GOT3 (cell line): Measurements from ENCODE around the gene UMODL1.

ENCODE experiments used
- DNase-seq: peaks from one replicate; lab custom pipeline; 2025; ENCODE audit warnings: mixed read lengths; lab: John Stamatoyannopoulos, UW

UMODL1 gene

DNA sequence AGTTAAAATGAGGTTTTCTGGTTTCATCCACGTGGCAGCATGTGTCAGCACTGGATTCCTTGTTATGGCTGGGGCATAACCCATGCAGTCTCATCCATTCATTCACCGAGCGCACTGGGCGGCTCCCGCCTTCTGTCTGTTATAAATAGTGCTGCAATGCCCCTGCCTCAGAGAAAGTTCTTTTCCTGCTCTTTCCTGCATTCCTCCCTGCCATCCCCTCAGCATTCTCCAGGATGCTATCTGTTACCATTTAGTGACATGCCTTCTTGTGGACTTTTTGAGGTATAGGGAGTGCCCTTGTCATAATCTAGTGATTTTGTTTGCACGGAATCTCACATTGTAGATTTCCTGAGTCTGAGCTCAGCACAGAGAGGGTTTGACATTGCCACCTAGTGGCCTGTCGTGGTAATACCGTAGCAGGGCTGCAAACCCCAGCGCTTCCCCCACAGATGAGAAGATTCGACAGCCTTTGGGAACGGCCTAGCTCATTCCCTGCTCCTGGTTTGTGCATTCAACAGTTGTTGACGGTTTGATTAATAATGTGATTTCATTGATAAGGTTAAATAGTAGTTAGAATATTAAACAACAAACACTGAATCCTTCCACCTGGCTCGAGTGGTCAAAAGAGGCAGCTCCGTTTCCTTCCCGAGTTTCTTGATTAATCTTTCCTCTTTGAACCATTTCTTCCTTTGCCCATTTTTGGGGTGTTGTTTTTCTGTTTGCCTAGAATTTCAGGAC lies 46.3 kb downstream of the UMODL1 start:
- peak; percentile 72 for DNase-seq

DNA sequence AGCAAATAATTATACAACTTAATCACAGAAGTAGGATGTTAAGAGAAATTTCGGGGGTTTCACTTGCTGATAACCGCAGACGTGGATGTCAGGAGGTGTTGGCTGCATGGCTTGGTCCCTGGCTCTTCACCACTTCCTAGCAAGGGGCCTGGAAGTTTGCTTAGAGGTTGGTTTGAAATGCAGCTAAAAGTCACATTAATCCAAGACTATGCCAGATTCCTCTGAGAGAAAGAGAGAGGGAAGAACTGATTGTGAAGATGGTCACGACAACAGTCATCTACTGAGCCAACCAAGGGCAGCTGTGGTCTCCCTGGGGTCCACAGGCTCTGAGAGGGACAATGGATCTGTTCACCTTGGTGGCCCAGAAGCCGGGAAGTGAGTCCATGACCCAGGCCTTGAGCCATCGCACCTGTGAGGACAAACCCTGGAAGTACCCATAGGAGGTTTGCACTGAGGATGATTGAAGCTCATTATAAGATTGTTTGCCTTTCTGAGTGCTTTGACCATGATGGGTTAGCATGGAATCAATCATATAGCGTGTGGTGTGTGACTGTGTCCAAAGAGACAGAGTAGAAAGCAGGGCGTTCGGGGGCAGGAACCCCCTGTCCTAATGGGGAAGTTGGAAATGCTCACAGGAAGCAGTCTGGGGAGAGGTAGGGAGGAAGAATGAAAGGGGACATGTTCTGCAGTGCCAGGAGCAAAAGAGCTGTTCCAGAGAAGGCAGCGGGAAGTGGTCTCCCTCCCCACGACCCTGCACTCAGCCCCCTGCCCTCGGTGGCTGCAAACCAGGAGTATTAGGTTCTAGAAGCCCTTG lies 47.1 kb downstream of the UMODL1 start:
- DNase-seq, result no peak

DNA sequence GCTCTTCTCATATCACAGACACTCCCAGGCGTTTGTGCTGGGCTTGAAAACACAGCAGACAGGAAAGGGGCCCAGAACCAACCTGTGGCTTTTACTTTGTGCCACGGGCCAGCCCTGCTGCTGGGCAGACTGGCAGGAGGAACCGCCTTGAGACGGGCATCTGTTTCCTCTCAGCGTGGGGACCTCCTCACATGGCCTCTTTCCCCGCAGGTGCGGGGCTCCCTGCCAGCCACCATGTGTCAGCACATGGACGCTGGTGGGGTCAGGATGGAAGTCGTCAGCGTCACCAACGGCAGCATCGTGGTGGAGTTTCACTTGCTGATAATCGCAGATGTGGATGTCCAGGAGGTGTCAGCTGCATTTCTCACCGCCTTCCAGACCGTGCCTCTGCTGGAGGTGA lies 47.8 kb downstream of the UMODL1 start:
- DNase-seq, result no peak

DNA sequence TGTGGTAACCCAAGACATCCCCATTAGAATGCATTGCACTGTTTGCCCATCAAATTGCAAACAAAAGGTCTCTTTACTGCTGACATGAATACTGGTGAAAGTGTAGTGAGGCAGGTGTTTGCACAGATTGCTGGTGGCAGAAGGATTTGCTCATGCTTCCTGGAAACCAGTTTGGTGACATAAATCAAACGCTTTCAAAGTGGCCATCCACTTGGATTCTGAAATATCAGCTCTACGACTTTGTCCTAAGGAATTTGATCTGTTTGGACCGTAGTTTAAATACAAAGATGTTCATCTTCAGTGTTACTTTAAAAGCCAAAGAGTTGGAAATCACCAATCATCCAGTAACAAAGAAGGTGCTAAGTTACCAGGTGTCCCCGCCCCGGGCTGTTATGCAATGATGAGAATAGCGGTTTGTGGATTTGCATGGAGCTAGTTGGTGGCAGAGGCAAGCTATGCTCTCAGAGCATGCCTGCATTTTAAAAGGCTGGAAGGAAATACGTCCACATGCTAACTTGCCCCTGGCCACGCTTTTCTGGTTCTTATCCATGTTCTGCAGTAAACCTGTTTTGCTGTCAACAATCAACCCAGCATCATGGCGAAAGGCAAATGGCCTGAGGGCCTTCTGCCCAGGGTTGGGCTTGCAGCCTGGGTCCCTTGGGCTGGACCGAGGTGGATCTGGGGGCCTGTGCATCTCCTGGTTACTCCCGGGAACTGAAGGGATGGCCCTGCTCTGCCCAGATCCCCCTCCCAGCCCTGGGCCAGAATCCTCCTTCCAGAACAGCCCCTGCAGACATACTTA lies 49.2 kb downstream of the UMODL1 start:
- no peak for DNase-seq

DNA sequence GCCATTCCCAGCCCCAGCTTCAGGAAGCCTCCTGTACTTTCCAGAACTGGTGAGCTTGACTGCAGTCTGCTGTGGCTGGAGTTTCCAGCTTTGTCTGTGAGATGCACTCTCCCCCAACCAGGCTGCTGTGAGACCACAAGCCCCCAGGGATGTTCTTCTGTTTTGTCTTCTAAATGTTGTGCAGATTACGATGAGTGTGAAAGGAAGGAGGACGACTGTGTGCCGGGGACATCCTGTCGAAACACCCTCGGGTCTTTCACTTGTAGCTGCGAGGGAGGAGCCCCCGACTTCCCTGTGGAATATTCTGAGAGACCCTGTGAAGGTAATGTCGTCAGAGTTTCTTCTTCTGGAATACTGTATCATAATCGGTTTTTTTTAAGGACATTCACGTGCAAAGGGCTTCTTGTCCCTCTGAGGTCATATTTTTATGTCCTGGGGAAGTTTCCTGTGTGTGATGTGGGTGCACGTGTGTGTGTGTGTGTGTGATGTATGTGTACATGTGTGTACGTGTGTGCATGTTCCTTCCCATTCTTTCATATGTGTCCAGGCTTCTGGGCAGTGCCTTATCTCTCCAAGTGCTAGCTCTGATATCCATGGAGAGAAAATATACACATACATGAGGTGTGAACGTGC lies 49.9 kb downstream of the UMODL1 start:
- no peak for DNase-seq

DNA sequence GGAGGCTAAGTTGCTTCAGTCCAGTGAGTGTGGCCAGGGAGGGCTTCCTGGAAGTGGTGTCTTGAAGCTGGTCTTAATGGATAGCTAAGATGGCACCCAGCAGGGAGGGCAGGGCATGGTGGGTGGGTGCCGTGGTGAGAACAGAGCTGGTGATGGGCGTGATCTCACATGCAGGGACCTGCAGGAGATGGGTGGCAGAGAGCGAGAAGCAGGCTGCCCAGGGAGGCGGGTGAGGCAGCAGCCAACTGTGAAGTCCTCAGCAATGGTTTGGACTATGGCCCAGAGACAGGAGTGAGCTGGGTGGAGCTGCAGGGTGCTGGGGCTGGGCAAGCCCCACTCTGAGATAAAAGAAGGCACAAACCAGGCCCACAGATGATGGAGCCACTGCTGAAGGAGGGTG lies 50.7 kb downstream of the UMODL1 start:
- no peak for DNase-seq

DNA sequence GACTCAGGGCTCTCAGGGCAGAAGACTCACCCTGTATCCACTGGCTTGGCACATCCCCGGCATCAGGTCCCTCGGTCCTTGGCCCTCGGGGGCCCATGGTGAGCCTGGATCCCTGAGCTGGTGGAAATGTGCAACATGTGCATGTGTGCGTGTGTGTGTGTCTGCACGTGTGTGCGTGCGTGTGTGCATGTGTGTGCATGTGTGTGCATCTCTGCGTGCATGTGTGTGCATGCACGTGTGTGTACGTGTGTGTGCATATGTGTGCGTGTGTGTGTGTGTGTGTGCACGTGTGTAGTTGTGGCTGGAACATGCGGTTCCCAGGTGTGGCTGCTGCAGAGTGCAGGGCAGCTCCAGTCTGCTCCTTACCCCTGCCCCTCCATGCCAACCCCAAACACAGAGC lies 51.3 kb downstream of the UMODL1 start:
- no peak for DNase-seq

DNA sequence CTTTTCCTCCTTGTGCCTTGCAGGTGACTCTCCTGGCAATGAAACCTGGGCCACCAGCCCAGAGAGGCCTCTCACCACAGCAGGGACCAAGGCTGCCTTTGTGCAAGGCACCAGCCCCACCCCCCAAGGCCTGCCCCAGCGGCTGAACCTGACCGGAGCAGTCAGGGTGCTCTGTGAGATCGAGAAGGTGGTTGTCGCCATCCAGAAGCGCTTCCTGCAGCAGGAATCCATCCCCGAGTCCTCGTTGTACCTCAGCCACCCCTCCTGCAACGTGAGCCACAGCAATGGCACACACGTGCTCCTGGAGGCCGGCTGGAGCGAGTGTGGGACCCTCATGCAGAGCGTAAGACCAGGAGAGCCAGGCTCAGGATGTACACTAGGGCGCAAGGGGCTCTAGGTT lies 51.7 kb downstream of the UMODL1 start:
- DNase-seq, result no peak

DNA sequence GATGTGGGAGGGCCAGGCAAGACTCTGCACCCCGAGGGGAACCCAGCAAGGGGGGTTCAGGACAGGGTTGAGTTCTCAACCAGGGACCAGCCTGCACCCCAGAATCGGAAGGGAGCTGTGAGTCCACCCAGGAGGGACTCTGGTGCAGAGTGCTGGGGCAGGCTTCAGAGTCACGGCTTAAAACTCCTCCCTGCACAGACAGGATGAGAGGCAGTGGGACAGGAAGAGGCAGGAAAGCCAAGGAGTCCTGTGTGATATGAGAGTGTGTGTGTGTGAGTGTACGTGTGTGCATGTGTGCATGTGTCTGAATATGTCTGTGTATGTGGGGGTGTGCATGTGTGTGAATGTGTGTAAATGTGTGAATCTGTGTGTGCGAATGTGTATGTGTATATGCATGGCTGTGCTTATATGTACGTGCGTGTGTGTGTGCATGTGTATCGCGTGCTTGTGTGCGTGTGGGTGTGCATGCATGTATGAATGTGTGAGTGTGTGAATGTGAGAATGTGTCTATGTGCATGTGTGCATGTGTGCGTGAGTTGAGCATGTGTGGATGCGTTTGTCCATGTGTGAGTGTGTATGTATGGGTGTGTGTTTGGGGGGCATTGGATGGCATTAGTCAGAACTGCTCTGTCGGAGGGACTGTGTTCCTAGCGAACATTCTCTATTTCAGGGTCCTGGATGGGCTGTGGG lies 52.2 kb downstream of the UMODL1 start:
- DNase-seq, result no peak

DNA sequence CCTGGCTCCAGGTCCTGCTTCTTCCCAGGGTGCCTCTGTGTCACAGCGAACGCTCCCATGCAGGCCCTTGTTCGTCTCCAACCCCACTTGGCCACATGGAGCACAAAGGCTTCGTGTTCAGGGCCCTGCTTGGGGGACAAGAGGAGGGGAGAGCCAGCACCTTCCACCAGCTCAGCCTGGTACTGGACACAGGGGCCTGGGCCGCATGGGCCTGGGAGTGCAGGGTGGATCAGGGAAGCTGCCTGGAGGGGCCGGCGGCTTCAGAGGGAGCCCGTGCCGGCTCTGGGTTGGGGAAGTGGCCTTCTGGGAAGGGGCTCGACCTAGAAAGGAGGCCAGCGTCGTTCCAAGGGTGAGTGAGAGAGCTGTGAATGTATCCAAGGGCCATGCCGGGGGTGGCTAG lies 53.0 kb downstream of the UMODL1 start:
- no peak for DNase-seq

DNA sequence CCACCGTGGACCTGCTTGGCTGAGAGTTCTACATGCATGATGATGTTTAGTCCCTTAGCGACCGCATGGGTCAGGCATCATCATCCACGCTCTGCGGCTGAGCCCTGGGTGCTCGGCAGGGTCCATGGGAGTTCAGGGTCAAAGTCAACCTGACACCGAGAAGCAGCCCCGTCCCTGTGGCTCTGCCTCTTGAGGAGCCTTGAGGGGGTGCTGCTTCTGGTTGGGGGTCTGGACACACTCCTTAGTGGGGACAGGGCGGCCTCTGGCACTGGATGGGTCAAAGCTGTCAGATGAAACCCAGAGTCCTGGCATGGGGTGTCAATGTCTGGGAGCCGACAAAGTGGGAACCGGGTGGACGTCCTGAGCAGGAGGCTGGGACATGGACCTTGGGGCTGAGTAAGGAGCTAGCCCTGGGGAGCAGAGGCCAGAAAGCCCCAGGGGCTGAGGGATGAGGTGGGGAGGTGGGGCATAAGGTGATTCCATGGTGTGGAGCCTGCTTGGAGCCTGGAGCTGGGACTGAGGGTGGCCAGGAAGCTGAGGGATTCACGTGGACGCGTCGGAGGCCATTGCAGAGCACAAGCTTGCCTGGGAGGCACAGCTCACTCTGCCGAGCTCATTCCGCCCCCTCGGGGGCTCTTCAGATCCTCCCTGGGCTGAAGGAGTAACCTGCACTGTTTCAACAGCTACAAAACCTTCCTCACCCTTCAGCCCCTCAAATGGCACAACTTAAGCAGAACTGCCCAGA lies 53.9 kb downstream of the UMODL1 start:
- no peak for DNase-seq

DNA sequence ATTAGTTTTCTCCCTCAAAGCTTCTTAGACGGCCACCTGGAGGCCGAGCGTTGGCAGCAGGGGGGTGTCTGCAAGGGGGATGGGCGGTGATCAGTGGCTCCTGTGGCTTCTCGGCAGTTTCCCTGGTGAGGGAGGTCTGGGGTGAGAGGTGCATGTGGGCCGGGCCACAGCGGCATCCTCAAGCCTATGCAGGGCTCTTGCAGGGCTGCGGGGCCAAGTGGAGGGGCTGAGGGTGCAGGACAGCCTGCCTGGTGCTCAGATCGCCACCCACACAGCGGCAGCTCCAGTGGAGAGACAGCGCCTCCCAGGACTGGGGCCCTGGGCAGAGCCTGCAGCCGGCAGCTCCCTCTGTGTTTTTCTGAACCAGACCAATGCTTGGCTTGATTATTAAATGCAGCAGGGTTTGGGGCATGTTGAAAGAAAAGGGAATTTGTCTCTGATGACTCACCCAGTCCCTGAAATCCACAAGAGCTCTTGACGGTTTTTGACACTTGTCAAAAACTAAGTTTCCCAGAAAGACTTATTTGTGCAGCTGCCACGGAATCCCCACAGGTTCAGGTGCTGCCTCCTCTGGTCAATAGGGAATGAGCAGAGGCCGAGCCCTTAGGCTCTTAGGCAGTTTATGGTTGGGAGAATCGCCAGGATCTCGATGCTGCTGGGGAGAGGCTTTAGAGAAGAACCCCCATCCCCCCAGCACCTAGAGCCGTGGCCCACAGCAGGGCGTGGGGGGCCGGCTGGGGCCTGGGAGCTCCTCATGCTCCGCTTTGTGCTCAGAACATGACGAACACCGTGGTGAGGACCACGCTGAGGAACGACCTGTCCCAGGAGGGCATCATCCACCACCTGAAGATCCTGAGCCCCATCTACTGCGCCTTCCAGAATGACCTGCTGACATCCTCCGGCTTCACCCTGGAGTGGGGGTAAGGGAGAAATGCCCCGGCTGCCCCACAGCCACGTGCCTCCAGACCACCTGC lies 54.7 kb downstream of the UMODL1 start:
- no peak for DNase-seq

DNA sequence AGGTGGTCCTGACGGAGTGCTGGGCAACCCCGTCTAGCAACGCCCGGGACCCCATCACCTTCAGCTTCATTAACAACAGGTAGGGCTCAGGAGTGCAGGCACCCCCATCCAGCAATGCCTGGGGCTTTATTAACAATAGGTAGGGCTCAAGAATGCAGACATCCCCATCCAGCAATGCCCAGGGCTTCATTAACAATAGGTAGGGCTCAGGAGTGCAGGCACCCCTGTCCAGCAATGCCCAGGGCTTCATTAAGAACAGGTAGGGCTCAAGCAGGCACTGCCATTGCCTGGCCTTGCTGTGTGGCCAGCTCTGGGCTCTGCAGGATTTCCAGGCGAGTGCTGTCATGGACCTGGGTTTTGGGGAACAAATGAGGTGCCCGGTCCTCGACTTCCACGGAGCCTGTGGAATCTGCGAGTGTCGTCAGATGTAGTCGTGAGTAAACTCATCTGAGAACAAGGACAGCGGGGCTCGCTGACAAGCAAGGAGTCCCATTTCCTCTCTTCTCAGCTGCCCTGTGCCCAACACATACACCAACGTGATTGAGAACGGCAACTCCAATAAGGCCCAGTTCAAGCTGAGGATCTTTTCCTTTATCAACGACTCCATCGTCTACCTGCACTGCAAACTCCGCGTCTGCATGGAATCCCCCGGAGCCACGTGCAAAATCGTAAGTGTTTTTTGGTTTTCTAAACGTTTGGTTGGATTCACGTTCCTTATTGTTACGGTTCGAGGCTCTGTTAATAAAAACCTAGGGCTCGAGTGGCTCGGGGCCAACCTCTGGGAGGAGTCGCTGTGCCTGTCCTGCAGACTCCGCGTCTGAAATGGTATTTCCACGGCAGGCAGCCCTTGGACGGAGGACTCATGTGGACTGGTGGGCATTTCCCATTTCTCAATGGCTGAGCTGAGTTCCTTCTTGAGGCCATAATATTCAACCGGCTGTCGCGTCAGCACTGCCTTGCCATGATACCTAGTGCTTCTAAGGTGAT lies 56.3 kb downstream of the UMODL1 start:
- no peak for DNase-seq

DNA sequence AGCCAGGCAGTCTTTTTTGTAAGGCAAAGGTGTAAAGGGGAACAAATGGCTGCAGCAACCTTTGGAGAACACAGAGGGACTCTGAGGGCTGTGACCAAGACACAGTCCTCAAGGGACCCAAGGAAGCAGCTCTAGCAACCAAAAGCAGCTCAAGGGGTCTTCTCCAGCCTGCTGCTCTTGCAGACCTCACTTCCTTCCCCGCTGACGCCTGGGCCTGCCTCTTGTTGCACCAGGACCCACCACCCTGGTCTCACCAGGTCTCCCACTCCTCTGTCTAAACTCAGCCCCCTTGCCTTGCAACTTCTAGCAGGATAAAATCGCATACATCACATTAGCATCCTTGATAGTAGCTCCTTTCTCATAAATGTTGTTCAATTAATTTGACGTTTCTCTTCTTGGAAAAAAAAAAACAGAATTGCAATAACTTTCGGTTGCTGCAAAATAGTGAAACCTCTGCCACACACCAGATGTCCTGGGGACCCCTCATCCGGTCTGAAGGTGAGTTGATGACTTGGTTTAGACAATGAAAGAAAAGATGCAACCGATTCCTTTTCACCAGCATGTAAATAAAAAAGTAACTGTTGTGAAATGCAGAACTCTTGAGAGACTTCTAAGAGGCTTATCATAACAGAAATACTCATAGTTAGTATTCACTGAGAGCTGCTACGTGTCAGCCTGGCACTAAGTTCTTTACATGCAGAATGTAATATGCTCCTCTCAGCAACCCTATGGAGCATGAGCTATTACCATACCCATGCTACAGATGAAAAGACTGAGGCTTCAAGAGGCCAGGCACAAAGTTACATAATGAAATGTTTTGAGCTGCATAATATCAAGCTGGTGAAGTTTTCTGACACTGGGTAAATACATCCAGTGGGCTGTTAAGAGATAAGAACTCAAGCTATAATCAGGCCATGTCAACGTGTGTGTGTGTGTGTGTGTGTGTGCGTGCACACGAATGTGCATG lies 58.5 kb downstream of the UMODL1 start:
- no peak for DNase-seq

DNA sequence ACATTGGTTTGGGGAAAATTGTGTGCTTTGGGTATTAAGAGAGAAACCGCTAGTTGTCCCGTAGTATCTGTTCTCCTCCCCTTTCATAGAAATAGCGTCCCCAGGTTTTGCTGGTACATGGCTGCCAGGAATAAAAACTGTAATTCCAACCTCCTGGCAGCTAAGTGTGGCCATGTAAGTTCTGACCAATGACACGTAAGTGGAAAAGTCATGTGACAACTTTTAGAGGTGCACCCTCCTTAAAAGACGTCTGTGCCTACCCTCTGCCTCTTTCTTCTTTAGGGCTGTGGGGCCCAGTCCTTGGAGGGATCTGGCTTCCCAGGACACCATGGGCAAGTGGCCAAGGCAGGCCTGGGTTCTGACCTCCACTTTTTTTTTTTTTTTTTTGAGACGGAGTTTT lies 59.3 kb downstream of the UMODL1 start:
- no peak for DNase-seq

DNA sequence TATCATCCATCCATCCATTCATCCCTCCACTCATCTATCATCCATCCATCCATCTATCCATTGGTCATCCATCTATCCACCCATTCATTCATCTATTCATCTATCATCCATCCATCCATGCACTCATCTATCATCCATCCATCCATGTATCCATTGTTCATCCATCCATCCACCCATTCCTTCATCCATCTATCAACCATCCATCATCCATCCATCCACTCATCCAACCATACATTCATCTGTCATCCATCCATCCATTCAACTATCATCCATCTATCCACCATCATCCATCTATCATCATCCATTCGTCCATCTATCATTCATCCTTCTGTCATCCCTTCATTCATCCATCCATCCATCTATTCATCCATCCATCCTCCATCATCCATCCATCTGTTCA lies 61.1 kb downstream of the UMODL1 start:
- DNase-seq, result no peak

DNA sequence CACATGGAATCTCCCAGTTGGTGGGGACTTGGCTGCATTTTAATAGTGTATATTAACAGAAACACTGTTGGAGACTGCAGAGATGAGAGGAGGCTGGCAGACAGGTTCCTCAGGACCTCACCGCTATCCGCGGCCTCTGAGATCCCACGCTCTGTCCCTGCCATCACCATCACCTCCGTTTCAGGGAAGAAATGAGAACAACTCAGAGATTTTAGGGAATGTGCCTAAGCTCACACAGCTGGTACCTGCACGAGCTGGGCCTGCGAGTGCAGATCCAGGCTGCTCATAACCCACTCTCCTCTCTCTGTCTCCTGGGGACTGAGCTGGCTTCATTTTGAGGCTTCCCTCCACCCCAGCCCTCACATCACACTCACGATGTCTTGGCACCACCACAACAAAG lies 62.0 kb downstream of the UMODL1 start:
- DNase-seq, result no peak
